GM23338 (cell line): ENCODE results near the gene IL7R. TPM values are rescaled to one million over a fixed set of nuclear protein-coding genes. Genes with fewer than 3 reads are reported as not detected.

Experiments used
- ATAC-seq: fragments of 200-7000 bp; cut with Tn5 transposase; 3 replicates; pipeline ENCODE4 v1.9.1; 2020
- DNase-seq: peaks from one replicate; pipeline ENCODE4 v3.0.0-alpha.2; 2015; ENCODE audit warnings: low spot score
- H2AFZ ChIP-seq: fragments of 200-600 bp; sonication (generic); 2 replicates; pipeline ENCODE4 v1.8.0; 2016; ENCODE audit warnings: antibody characterized with exemption, mild to moderate bottlenecking, moderate library complexity
- H3F3A ChIP-seq: fragments of 200-600 bp; sonication (generic); replicated peaks from 2 replicates; pipeline ENCODE4 v1.8.0; 2017; ENCODE audit warnings: antibody characterized with exemption, mixed run types, low read depth
- H3K27ac ChIP-seq: fragments of 200-600 bp; sonication (generic); 2 replicates; pipeline ENCODE4 v1.6.1; 2016; ENCODE audit warnings: low read depth
- H3K27me3 ChIP-seq: fragments of 200-600 bp; sonication (generic); 2 replicates; pipeline ENCODE4 v1.8.0; 2016; ENCODE audit warnings: mild to moderate bottlenecking, mixed run types, moderate library complexity; ENCODE audit not compliant: insufficient read depth
- H3K36me3 ChIP-seq: fragments of 200-600 bp; sonication (generic); 2 replicates; pipeline ENCODE4 v1.8.0; 2016; ENCODE audit warnings: mild to moderate bottlenecking; ENCODE audit not compliant: insufficient read depth
- H3K4me1 ChIP-seq: fragments of 200-600 bp; sonication (generic); 2 replicates; pipeline ENCODE4 v1.8.0; 2016; ENCODE audit warnings: mild to moderate bottlenecking, moderate library complexity; ENCODE audit not compliant: insufficient read depth
- H3K4me2 ChIP-seq: fragments of 200-600 bp; sonication (generic); 2 replicates; pipeline ENCODE4 v1.7.1; 2017; ENCODE audit warnings: mixed run types
- H3K4me3 ChIP-seq: fragments of 200-600 bp; sonication (generic); 2 replicates; pipeline ENCODE4 v1.6.1; 2016; ENCODE audit warnings: mixed run types
- H3K79me2 ChIP-seq: fragments of 200-600 bp; sonication (generic); replicated peaks from 2 replicates; pipeline ENCODE4 v1.8.0; 2017; ENCODE audit warnings: mild to moderate bottlenecking; ENCODE audit not compliant: insufficient read depth
- H3K9me2 ChIP-seq: fragments of 200-600 bp; sonication (generic); 2 replicates; pipeline ENCODE4 v1.8.0; 2017; ENCODE audit not compliant: insufficient read depth
- H4K20me1 ChIP-seq: fragments of 200-600 bp; sonication (generic); replicated peaks from 2 replicates; pipeline ENCODE4 v1.8.0; 2017; ENCODE audit warnings: mild to moderate bottlenecking; ENCODE audit not compliant: insufficient read depth
- H3K27ac Mint-ChIP-seq: 2 replicates; pipeline ENCODE4 v1.8.0; 2020; ENCODE audit warnings: inconsistent platforms, mild to moderate bottlenecking, moderate library complexity, mixed read lengths
- H3K27me3 Mint-ChIP-seq: 3 replicates; pipeline ENCODE4 v1.8.0; 2022; ENCODE audit warnings: low read depth, mild to moderate bottlenecking, moderate library complexity, mixed read lengths, inconsistent platforms; ENCODE audit not compliant: insufficient read depth, poor library complexity
- H3K36me3 Mint-ChIP-seq: 3 replicates; pipeline ENCODE4 v1.8.0; 2021; ENCODE audit warnings: low read depth, mild to moderate bottlenecking, inconsistent platforms, moderate library complexity, mixed read lengths
- H3K4me1 Mint-ChIP-seq: 3 replicates; pipeline ENCODE4 v1.8.0; 2020; ENCODE audit warnings: mild to moderate bottlenecking, inconsistent platforms, mixed read lengths
- H3K4me3 Mint-ChIP-seq: 3 replicates; pipeline ENCODE4 v1.8.0; 2021; ENCODE audit warnings: moderate library complexity, mild to moderate bottlenecking, inconsistent platforms, mixed read lengths
- H3K9me3 Mint-ChIP-seq: 3 replicates; pipeline ENCODE4 v1.8.0; 2020; ENCODE audit warnings: moderate library complexity, mild to moderate bottlenecking, inconsistent platforms, mixed read lengths
- CREB1 ChIP-seq: fragments of 250-450 bp; sonication (Bioruptor Pico); IDR thresholded peaks from 2 replicates; pipeline ENCODE4 v1.5.0; 2020; ENCODE audit warnings: low read depth, mild to moderate bottlenecking, moderate library complexity
- EZH2 ChIP-seq: fragments of 200-600 bp; sonication (generic); IDR thresholded peaks from one replicate; pipeline ENCODE4 v1.8.0; 2017; ENCODE audit warnings: antibody characterized with exemption, mild to moderate bottlenecking, low read depth; ENCODE audit not compliant: unreplicated experiment
- EZH2phosphoT487 ChIP-seq: fragments of 200-600 bp; sonication (generic); IDR thresholded peaks from one replicate; pipeline ENCODE4 v1.8.1; 2018; ENCODE audit warnings: antibody characterized with exemption; ENCODE audit not compliant: unreplicated experiment
- JUNB ChIP-seq: IDR thresholded peaks from one replicate; pipeline ENCODE4 v1.6.1; 2016; ENCODE audit warnings: antibody characterized with exemption; ENCODE audit not compliant: unreplicated experiment
- NANOG ChIP-seq: IDR thresholded peaks from 2 replicates; pipeline ENCODE4 v1.6.1; 2016; ENCODE audit warnings: antibody characterized with exemption, borderline replicate concordance
- POLR2AphosphoS5 ChIP-seq: IDR thresholded peaks from 2 replicates; pipeline ENCODE4 v1.6.1; 2016; ENCODE audit warnings: antibody characterized with exemption, low read depth
- ZNF114 ChIP-seq: fragments of 250-450 bp; sonication (Bioruptor Pico); IDR thresholded peaks from 2 replicates; pipeline ENCODE4 v1.5.0; 2020; ENCODE audit warnings: mild to moderate bottlenecking, moderate library complexity
- polyA plus RNA-seq: library from polyadenylated mRNA; unstranded; fragments of >200 nt; fragmentation: Nextera tagmentation; extraction: Ambion mirVana; gene quantifications from 2 replicates; pipeline ENCODE4 v1.2.1, GENCODE V29; 2016
- total RNA-seq: library from RNA; depleted of rRNA; stranded (reverse); fragments of >200 nt; shearing (Covaris generic); gene quantifications from 2 replicates; pipeline ENCODE4 v1.2.3, GENCODE V29; 2014
- TF ChIP-seq, protein P1 (sequence below), 2 experiments: fragments of 200-600 bp in 1 of 2; sonication (generic) in 1 of 2; conservative IDR thresholded peaks; 2 replicates each; pipeline versions ENCODE4 v1.5.1 to v1.6.1; 2016 to 2017; ENCODE audit warnings: antibody characterized with exemption in 2 of 2, low read depth in 2 of 2, mild to moderate bottlenecking in 2 of 2, moderate library complexity in 1 of 2
- TF ChIP-seq, protein P2 (sequence below): IDR thresholded peaks from 2 replicates; pipeline ENCODE4 v1.6.1; 2016; ENCODE audit warnings: antibody characterized with exemption
- TF ChIP-seq, protein P3 (sequence below): fragments of 250-450 bp; sonication (Bioruptor Pico); IDR thresholded peaks from 2 replicates; pipeline ENCODE4 v1.5.0; 2020; ENCODE audit warnings: mild to moderate bottlenecking, moderate library complexity

IL7R gene
- total and polyA plus RNA-seq, 2 experiments from 2014 or later, result not detected

DNA sequence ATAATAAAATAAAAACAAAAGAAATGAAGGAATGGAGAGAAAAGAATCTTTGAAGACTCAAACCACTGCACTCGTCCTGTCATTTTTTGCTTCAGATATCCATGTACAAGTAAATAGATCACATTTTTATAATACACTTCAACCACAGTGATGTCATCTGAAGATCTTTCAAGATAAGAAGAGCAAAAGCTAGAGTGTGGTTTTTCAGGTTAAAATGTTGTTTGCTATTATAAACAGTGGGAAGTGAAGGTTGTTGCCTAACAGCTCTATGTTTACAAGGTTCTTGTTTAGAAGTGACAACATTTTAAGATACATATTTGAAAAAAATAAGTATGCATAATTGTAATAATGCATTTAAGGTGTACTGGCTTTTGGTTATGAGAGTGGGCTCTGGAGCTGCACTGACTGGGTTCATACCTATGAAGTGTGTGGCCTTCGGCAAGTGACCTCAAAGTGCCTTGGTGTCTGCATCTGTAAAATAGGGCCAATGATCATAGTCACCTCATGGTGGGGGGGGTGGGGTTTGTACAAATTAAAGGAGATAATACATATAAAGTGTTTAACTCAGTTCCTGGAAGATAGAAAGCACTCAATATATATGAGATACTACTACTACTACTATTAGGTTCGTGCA is 45.5 kb upstream of the IL7R start:
- H3K4me3 Mint-ChIP-seq, result no peak overlapping the region
- H3K36me3 Mint-ChIP-seq, result no peaks in the 10 kb centered on the region
- Histone ChIP-seq H3K4me2 (no peak overlapping the region), H3K9me2 (no peaks in the 10 kb centered on the region), H4K20me1 (no peaks in the 10 kb centered on the region), H3K36me3 (no peaks in the 10 kb centered on the region), H3K79me2 (no peaks in the 10 kb centered on the region), H3F3A (no peaks in the 10 kb centered on the region), H3K27me3 (no peaks in the 10 kb centered on the region), H3K4me1 (no peaks in the 10 kb centered on the region), H3K27ac (no peak overlapping the region), H3K4me3 (no peak overlapping the region), H2AFZ (no peak overlapping the region)
- ATAC-seq, result no peak
- H3K9me3 Mint-ChIP-seq, result no peaks in the 10 kb centered on the region
- DNase-seq, result no peak
- H3K27ac Mint-ChIP-seq, result no peak overlapping the region
- H3K4me1 Mint-ChIP-seq, result no peaks in the 10 kb centered on the region
- peaks cover 2% of the 10 kb centered on the region for H3K27me3 Mint-ChIP-seq
- TF ChIP-seq, protein P1, sequence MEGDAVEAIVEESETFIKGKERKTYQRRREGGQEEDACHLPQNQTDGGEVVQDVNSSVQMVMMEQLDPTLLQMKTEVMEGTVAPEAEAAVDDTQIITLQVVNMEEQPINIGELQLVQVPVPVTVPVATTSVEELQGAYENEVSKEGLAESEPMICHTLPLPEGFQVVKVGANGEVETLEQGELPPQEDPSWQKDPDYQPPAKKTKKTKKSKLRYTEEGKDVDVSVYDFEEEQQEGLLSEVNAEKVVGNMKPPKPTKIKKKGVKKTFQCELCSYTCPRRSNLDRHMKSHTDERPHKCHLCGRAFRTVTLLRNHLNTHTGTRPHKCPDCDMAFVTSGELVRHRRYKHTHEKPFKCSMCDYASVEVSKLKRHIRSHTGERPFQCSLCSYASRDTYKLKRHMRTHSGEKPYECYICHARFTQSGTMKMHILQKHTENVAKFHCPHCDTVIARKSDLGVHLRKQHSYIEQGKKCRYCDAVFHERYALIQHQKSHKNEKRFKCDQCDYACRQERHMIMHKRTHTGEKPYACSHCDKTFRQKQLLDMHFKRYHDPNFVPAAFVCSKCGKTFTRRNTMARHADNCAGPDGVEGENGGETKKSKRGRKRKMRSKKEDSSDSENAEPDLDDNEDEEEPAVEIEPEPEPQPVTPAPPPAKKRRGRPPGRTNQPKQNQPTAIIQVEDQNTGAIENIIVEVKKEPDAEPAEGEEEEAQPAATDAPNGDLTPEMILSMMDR (conservative IDR thresholded peaks at IDR 0.05; ENCODE audit: low read depth in 2 of 2), result no peak
- TF ChIP-seq CREB1 (CRISPR knock-in tag), result no peak
- no peak for TF ChIP-seq JUNB
- no peak for TF ChIP-seq NANOG
- no peak for TF ChIP-seq ZNF114 (CRISPR knock-in tag)
- no peak for TF ChIP-seq POLR2AphosphoS5
- no peak for TF ChIP-seq EZH2phosphoT487
- TF ChIP-seq, protein P2, sequence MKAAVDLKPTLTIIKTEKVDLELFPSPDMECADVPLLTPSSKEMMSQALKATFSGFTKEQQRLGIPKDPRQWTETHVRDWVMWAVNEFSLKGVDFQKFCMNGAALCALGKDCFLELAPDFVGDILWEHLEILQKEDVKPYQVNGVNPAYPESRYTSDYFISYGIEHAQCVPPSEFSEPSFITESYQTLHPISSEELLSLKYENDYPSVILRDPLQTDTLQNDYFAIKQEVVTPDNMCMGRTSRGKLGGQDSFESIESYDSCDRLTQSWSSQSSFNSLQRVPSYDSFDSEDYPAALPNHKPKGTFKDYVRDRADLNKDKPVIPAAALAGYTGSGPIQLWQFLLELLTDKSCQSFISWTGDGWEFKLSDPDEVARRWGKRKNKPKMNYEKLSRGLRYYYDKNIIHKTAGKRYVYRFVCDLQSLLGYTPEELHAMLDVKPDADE, result no peak

DNA sequence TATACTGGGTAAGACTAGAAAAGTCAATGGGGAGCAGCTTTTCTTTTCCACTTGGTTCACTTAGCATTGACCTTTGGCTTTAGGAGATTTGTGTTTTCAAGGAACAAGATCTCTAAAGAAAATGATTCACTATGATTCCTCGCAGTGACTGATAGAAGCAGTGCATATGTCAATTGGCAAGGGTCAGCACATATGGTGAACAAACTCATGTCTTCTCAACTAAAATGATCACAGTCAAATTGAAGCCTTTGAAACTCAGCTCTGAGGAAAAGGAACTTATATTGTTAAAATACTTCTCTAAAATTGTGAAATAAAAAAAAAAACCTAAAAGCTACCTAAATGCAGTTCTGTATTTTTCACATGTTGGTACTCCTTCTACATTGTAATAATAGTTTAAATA is 43.2 kb upstream of the IL7R start:
- Histone ChIP-seq H3K4me2 (no peak overlapping the region), H3K79me2 (no peaks in the 10 kb centered on the region), H3K4me3 (no peak overlapping the region), H3F3A (no peaks in the 10 kb centered on the region), H3K9me2 (no peaks in the 10 kb centered on the region), H3K36me3 (no peaks in the 10 kb centered on the region), H3K4me1 (no peaks in the 10 kb centered on the region), H4K20me1 (no peaks in the 10 kb centered on the region), H3K27me3 (no peaks in the 10 kb centered on the region), H2AFZ (no peak overlapping the region), H3K27ac (no peak overlapping the region)
- H3K4me1 Mint-ChIP-seq, result no peaks in the 10 kb centered on the region
- no peak overlapping the region for H3K4me3 Mint-ChIP-seq
- H3K27ac Mint-ChIP-seq, result no peak overlapping the region
- H3K9me3 Mint-ChIP-seq, result no peaks in the 10 kb centered on the region
- ATAC-seq (no peak), DNase-seq (no peak)
- H3K36me3 Mint-ChIP-seq, result no peaks in the 10 kb centered on the region
- H3K27me3 Mint-ChIP-seq, result peaks cover 2% of the 10 kb centered on the region
- no peak for TF ChIP-seq NANOG
- TF ChIP-seq, protein P3, sequence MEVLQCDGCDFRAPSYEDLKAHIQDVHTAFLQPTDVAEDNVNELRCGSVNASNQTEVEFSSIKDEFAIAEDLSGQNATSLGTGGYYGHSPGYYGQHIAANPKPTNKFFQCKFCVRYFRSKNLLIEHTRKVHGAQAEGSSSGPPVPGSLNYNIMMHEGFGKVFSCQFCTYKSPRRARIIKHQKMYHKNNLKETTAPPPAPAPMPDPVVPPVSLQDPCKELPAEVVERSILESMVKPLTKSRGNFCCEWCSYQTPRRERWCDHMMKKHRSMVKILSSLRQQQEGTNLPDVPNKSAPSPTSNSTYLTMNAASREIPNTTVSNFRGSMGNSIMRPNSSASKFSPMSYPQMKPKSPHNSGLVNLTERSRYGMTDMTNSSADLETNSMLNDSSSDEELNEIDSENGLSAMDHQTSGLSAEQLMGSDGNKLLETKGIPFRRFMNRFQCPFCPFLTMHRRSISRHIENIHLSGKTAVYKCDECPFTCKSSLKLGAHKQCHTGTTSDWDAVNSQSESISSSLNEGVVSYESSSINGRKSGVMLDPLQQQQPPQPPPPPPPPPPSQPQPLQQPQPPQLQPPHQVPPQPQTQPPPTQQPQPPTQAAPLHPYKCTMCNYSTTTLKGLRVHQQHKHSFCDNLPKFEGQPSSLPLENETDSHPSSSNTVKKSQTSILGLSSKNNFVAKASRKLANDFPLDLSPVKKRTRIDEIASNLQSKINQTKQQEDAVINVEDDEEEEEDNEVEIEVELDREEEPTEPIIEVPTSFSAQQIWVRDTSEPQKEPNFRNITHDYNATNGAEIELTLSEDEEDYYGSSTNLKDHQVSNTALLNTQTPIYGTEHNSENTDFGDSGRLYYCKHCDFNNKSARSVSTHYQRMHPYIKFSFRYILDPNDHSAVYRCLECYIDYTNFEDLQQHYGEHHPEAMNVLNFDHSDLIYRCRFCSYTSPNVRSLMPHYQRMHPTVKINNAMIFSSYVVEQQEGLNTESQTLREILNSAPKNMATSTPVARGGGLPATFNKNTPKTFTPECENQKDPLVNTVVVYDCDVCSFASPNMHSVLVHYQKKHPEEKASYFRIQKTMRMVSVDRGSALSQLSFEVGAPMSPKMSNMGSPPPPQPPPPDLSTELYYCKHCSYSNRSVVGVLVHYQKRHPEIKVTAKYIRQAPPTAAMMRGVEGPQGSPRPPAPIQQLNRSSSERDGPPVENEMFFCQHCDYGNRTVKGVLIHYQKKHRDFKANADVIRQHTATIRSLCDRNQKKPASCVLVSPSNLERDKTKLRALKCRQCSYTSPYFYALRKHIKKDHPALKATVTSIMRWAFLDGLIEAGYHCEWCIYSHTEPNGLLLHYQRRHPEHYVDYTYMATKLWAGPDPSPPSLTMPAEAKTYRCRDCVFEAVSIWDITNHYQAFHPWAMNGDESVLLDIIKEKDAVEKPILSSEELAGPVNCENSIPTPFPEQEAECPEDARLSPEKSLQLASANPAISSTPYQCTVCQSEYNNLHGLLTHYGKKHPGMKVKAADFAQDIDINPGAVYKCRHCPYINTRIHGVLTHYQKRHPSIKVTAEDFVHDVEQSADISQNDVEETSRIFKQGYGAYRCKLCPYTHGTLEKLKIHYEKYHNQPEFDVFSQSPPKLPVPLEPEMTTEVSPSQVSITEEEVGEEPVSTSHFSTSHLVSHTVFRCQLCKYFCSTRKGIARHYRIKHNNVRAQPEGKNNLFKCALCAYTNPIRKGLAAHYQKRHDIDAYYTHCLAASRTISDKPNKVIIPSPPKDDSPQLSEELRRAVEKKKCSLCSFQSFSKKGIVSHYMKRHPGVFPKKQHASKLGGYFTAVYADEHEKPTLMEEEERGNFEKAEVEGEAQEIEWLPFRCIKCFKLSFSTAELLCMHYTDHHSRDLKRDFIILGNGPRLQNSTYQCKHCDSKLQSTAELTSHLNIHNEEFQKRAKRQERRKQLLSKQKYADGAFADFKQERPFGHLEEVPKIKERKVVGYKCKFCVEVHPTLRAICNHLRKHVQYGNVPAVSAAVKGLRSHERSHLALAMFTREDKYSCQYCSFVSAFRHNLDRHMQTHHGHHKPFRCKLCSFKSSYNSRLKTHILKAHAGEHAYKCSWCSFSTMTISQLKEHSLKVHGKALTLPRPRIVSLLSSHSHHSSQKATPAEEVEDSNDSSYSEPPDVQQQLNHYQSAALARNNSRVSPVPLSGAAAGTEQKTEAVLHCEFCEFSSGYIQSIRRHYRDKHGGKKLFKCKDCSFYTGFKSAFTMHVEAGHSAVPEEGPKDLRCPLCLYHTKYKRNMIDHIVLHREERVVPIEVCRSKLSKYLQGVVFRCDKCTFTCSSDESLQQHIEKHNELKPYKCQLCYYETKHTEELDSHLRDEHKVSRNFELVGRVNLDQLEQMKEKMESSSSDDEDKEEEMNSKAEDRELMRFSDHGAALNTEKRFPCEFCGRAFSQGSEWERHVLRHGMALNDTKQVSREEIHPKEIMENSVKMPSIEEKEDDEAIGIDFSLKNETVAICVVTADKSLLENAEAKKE (CRISPR knock-in tag), result no peak
- TF ChIP-seq EZH2, result no peak
- TF ChIP-seq, protein P1 (conservative IDR thresholded peaks at IDR 0.05; ENCODE audit: low read depth in 2 of 2), result no peak
